ENCODE data around the gene XRCC2. TPM values are rescaled to one million over a fixed set of nuclear protein-coding genes. Genes with fewer than 3 reads are reported as not detected.
A peak's percentile ranks its signal among the peaks of the same experiment; 100 is the strongest.

Gene XRCC2
- total and polyA plus RNA-seq, 2 of the 8 experiments (the other 6 are each of a cell fraction or from before 2014, with no cell fraction given) = 14.6 to 34.0 TPM

- TF ChIP-seq GTF2F1 (IDR thresholded peaks at IDR 0.05; ENCODE audit: borderline replicate concordance, low read depth, low read length) = no peak
- TF ChIP-seq CEBPB (IDR thresholded peaks at IDR 0.05; ENCODE audit: low read depth, low read length) = 0 out of 2 replicates have a peak, but pooled peaks have one; percentile 4
- TF ChIP-seq, protein P1, sequence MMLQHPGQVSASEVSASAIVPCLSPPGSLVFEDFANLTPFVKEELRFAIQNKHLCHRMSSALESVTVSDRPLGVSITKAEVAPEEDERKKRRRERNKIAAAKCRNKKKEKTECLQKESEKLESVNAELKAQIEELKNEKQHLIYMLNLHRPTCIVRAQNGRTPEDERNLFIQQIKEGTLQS (IDR thresholded peaks at IDR 0.05; ENCODE audit: insufficient read depth, low read depth, low read length) = peak; percentile 53; the same call in 1 of the 2 replicates
- TF ChIP-seq HDAC6 (IDR thresholded peaks at IDR 0.05; ENCODE audit: low read depth, low read length) = no peak
- no peak for TF ChIP-seq CBX8 (IDR thresholded peaks at IDR 0.05; ENCODE audit: borderline replicate concordance, low read depth, low read length)
- TF ChIP-seq ZNF274 (IDR thresholded peaks at IDR 0.05; ENCODE audit: borderline replicate concordance, extremely low read depth, low read length) = no peak
- no peak for TF ChIP-seq RXRA (IDR thresholded peaks at IDR 0.05; ENCODE audit: insufficient read depth, low read depth, low read length)
- TF ChIP-seq EP300 (IDR thresholded peaks at IDR 0.05; ENCODE audit: borderline replicate concordance in 1 of 2, low read depth in 2 of 2, low read length in 2 of 2) = peak in 1 of 2 experiments; percentile 50; a peak in 1 of 3 replicates
- no peak for TF ChIP-seq BRCA1 (IDR thresholded peaks at IDR 0.05; ENCODE audit: low read depth, low read length)
- TF ChIP-seq BCL11A (IDR thresholded peaks at IDR 0.05; ENCODE audit: low read depth in 2 of 2, low read length in 2 of 2) = no peak
- no peak for TF ChIP-seq FOSL1 (IDR thresholded peaks at IDR 0.05; ENCODE audit: insufficient read depth, low read depth, low read length)
Observed at GRCh38 chr7:152675759-152676636, at the start of gene XRCC2 (continued).

Data from H1 (cell line).